Measurements from ENCODE around the gene MOB1B.

GRCh38 chr4:70892086-70892769, 9.9 kb upstream of the MOB1B start:
- no peak for TF ChIP-seq EZH2 (IDR thresholded peaks at IDR 0.05)
- no peak for TF ChIP-seq CTCF (IDR thresholded peaks at IDR 0.05)
- no peak for TF ChIP-seq EZH2phosphoT487 (IDR thresholded peaks at IDR 0.05)
